Endothelial cell of umbilical vein (primary cell): ENCODE measurements around the gene GATA6. TPM values are rescaled to one million over a fixed set of nuclear protein-coding genes. Genes with fewer than 3 reads are reported as not detected.

Experiments
- BruUV-seq: library from RNA; stranded (reverse); fragments of 400-500 nt; replicated peaks from 2 replicates; lab custom pipeline; 2021; lab: Mats Ljungman, UMichigan
- CTCF ChIA-PET: fragments of 300-600, 350-600 bp; sonication (Branson Sonifier 250); formaldehyde crosslinking; loops from one replicate; lab custom pipeline; 2021; ENCODE audit warnings: antibody characterized with exemption, inconsistent platforms; lab: Charles Lee
- POLR2A ChIA-PET: fragments of 300-600, 350-600 bp; sonication (Branson Sonifier 250); formaldehyde crosslinking; loops from one replicate; lab custom pipeline; 2021; ENCODE audit warnings: antibody characterized with exemption, inconsistent platforms; lab: Charles Lee
- DNase-seq: peaks from one replicate; pipeline ENCODE4 v3.0.0-alpha.2; 2011; ENCODE audit warnings: low read depth, low spot score
- FAIRE-seq: peaks from 2 replicates; lab custom pipeline; 2011; peaks lifted over from hg19 to GRCh38; lab: Jason Lieb, UNC
- H2AFZ ChIP-seq: 2 replicates; pipeline ENCODE4 v1.6.0; 2012; ENCODE audit warnings: low read depth, low read length, control low read depth, inconsistent platforms
- H3K27ac ChIP-seq: 2 replicates; pipeline ENCODE4 v1.5.1; 2011; ENCODE audit warnings: low read depth, mild to moderate bottlenecking, control low read depth, low read length, moderate library complexity; ENCODE audit not compliant: insufficient read depth
- H3K27me3 ChIP-seq, 2 experiments: 2 replicates each; pipeline versions ENCODE4 v1.6.0 to v1.6.1; 2011; ENCODE audit warnings: low read length in 2 of 2, mixed read lengths in 1 of 2; ENCODE audit not compliant: control insufficient read depth in 2 of 2, insufficient read depth in 2 of 2
- H3K36me3 ChIP-seq, 2 experiments: 2 replicates in 1 of 2; 3 replicates in 1 of 2; pipeline ENCODE4 v1.5.1; 2011; ENCODE audit warnings: low read length in 2 of 2, mild to moderate bottlenecking in 1 of 2, moderate library complexity in 1 of 2; ENCODE audit not compliant: control insufficient read depth in 2 of 2, insufficient read depth in 2 of 2; ENCODE audit errors: extremely low read depth in 1 of 2
- H3K4me1 ChIP-seq: 3 replicates; pipeline ENCODE4 v1.5.1; 2011; ENCODE audit warnings: mild to moderate bottlenecking, low read length; ENCODE audit not compliant: control insufficient read depth, insufficient read depth; ENCODE audit errors: extremely low read depth
- H3K4me2 ChIP-seq: 2 replicates; pipeline ENCODE4 v1.6.1; 2011; ENCODE audit warnings: low read length, control low read depth, mixed read lengths; ENCODE audit not compliant: insufficient read depth
- H3K4me3 ChIP-seq, 3 experiments: fragments of 200-600 bp in 1 of 3; sonication (generic), shearing (Covaris generic) in 1 of 3; replicated peaks in 1 of 3; 2 replicates each; pipeline ENCODE4 v1.5.1; 2011 to 2016; ENCODE audit warnings: control low read depth in 3 of 3, low read length in 3 of 3, mild to moderate bottlenecking in 2 of 3, inconsistent platforms in 1 of 3, low read depth in 1 of 3, moderate library complexity in 1 of 3; ENCODE audit not compliant: insufficient read depth in 1 of 3
- H3K79me2 ChIP-seq: 2 replicates; pipeline ENCODE4 v1.6.0; 2012; ENCODE audit warnings: low read length, inconsistent platforms; ENCODE audit not compliant: control insufficient read depth, insufficient read depth
- H3K9ac ChIP-seq: replicated peaks from 2 replicates; pipeline ENCODE3; 2011; ENCODE audit warnings: low read length, control low read depth; ENCODE audit not compliant: insufficient read depth; ENCODE audit errors: extremely low read depth
- H3K9me1 ChIP-seq: replicated peaks from 3 replicates; pipeline ENCODE4 v1.6.0; 2011; ENCODE audit warnings: mild to moderate bottlenecking, low read length; ENCODE audit not compliant: control insufficient read depth, insufficient read depth; ENCODE audit errors: extremely low read depth
- H3K9me3 ChIP-seq: replicated peaks from 2 replicates; pipeline ENCODE4 v1.5.1; 2012; ENCODE audit warnings: low read length, inconsistent platforms; ENCODE audit not compliant: control insufficient read depth, insufficient read depth
- H4K20me1 ChIP-seq: replicated peaks from 2 replicates; pipeline ENCODE3; 2011; ENCODE audit warnings: mild to moderate bottlenecking, low read length; ENCODE audit not compliant: control insufficient read depth, insufficient read depth; ENCODE audit errors: extremely low read depth
- EZH2 ChIP-seq: IDR thresholded peaks from 2 replicates; pipeline ENCODE4 v1.6.1; 2012; ENCODE audit warnings: borderline replicate concordance, low read depth, mild to moderate bottlenecking, moderate library complexity, low read length, inconsistent platforms; ENCODE audit not compliant: severe bottlenecking
- FOS ChIP-seq: IDR thresholded peaks from 2 replicates; pipeline ENCODE4 v1.6.1; 2011; ENCODE audit warnings: mild to moderate bottlenecking, low read length, moderate library complexity, borderline replicate concordance; ENCODE audit not compliant: insufficient read depth
- GATA2 ChIP-seq: IDR thresholded peaks from 2 replicates; pipeline ENCODE4 v1.7.0; 2011; ENCODE audit warnings: low read depth, mild to moderate bottlenecking, moderate library complexity, mixed read lengths, low read length; ENCODE audit not compliant: insufficient read length, insufficient read depth
- JUN ChIP-seq: IDR thresholded peaks from 2 replicates; pipeline ENCODE4 v1.6.1; 2011; ENCODE audit warnings: borderline replicate concordance, low read depth; ENCODE audit not compliant: insufficient read length, insufficient read depth
- POLR2A ChIP-seq: IDR thresholded peaks from 2 replicates; pipeline ENCODE4 v1.6.1; 2012; ENCODE audit warnings: low read depth, mild to moderate bottlenecking, control low read depth, low read length
- dilution Hi-C: fragments of 300-500 bp; cut with MboI; formaldehyde crosslinking; loops from one replicate; pipeline ENCODE4 v1.15.0; 2019; ENCODE audit warnings: low sequenced_read_pairs; ENCODE audit not compliant: extremely low pct_ligation_motif_present
- intact Hi-C: fragments of 100-400 bp; cut with micrococcal nuclease; formaldehyde crosslinking; loops from one replicate; pipeline ENCODE4 v1.10.0; 2022
- polyA plus RNA-seq, 4 experiments: library from polyadenylated mRNA; depleted of rRNA in 3 of 4; stranded (reverse) in 3 of 4; unstranded in 1 of 4; fragments of >200 nt; gene quantifications; 2 replicates each; pipeline versions ENCODE4 v1.2.1 to v1.2.3, GENCODE V29; 2011 to 2012; ENCODE audit warnings: missing spikeins in 1 of 4
- total RNA-seq: library from RNA; stranded (reverse); gene quantifications from 2 replicates; pipeline ENCODE4 v1.2.3, GENCODE V29; 2021
- TF ChIP-seq, protein P1 (sequence below): IDR thresholded peaks from 2 replicates; pipeline ENCODE4 v1.6.1; 2011; ENCODE audit not compliant: insufficient read depth, insufficient read length
- TF ChIP-seq, protein P2 (sequence below), 2 donors: IDR thresholded peaks; 1 replicate in 1 of 2; 2 replicates in 1 of 2; pipeline ENCODE4 v1.5.1; 2011; ENCODE audit warnings: low read length in 2 of 2, mild to moderate bottlenecking in 2 of 2, moderate library complexity in 2 of 2, control low read depth in 1 of 2, inconsistent platforms in 1 of 2, low read depth in 1 of 2; ENCODE audit not compliant: insufficient read depth in 1 of 2; ENCODE audit errors: extremely low read depth in 1 of 2

The GATA6 gene
- total and polyA plus RNA-seq, 2 donors (not counting 3 experiments of a cell fraction or from before 2014, with no cell fraction given) = 4.1 to 14.6 TPM

DNA sequence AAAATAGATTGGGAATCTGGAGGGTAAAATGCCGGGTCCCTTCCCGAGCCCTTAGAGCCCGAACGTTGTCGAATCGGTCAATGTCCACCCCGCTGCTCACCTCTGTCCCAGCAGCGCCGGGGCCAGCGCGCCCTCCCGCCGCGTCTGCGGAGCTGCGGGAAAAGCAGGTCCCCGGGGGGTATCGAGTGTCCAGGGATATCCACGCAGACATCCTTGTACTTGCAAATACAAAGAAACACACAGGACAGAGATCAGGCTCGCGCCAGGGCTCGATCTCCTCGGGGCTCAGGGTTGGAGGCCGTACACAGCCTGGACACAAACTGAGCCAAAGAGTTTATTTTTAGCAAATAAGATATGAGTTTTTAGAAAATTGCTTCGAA lies 2.3 kb upstream of the GATA6 start:
- no peak overlapping the region for H3K9ac ChIP-seq
- no peak for DNase-seq
- dilution Hi-C loops = no loop called here
- ChIA-PET CTCF (interaction anchor here (1.0 to 10.0 kb wide), 2 partner anchors 169 to 393 kb away, joined by 3 to 144 read pairs; no protein-coding TSS in a partner anchor), POLR2A (no interaction called here)
- FAIRE-seq = peak; percentile 46
- peaks cover 41 to 61% of the 10 kb centered on the region in 2 experiments for H3K27me3 ChIP-seq
- H3K4me1 ChIP-seq = peaks cover 25% of the 10 kb centered on the region
- no TSS peak for BruUV-seq
- H3K9me1 ChIP-seq = no peaks in the 10 kb centered on the region
- H3K27ac ChIP-seq = no peak overlapping the region
- TF ChIP-seq JUN (no peak), EZH2 (peak; percentile 18), POLR2A (no peak), FOS (no peak), GATA2 (no peak)
- TF ChIP-seq, protein P1, sequence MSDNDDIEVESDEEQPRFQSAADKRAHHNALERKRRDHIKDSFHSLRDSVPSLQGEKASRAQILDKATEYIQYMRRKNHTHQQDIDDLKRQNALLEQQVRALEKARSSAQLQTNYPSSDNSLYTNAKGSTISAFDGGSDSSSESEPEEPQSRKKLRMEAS = no peak
- TF ChIP-seq, protein P2, sequence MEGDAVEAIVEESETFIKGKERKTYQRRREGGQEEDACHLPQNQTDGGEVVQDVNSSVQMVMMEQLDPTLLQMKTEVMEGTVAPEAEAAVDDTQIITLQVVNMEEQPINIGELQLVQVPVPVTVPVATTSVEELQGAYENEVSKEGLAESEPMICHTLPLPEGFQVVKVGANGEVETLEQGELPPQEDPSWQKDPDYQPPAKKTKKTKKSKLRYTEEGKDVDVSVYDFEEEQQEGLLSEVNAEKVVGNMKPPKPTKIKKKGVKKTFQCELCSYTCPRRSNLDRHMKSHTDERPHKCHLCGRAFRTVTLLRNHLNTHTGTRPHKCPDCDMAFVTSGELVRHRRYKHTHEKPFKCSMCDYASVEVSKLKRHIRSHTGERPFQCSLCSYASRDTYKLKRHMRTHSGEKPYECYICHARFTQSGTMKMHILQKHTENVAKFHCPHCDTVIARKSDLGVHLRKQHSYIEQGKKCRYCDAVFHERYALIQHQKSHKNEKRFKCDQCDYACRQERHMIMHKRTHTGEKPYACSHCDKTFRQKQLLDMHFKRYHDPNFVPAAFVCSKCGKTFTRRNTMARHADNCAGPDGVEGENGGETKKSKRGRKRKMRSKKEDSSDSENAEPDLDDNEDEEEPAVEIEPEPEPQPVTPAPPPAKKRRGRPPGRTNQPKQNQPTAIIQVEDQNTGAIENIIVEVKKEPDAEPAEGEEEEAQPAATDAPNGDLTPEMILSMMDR (IDR thresholded peaks at IDR 0.05; ENCODE audit: extremely low read depth in 1 of 2, insufficient read depth in 1 of 2, low read depth in 1 of 2, low read length in 2 of 2) = no peak
- H3K4me3 ChIP-seq = peak overlapping the region; percentile 23 to 84 (median 83)
- H3K36me3 ChIP-seq = peaks cover 0 to under 1% of the 10 kb centered on the region in 2 experiments
- H3K79me2 ChIP-seq = peaks cover 27% of the 10 kb centered on the region
- peak overlapping the region; percentile 86 for H3K4me2 ChIP-seq
- H4K20me1 ChIP-seq = no peaks in the 10 kb centered on the region
- no peaks in the 10 kb centered on the region for H3K9me3 ChIP-seq
- intact Hi-C loops = loop anchor here (1.0 to 2.0 kb wide), 3 partner anchors 64 to 270 kb away; no protein-coding TSS in a partner anchor
- peak overlapping the region; percentile 27 for H2AFZ ChIP-seq
